GM06990 (cell line): ENCODE data around the gene KIF26B.

Experiments
- DNase-seq: peaks from one replicate; pipeline ENCODE4 v3.0.0-alpha.2; 2011; ENCODE audit not compliant: insufficient read length; ENCODE audit errors: extremely low read depth
- H3K27me3 ChIP-seq: replicated peaks from 2 replicates; pipeline ENCODE4 v1.6.0; 2011; ENCODE audit warnings: low read length; ENCODE audit not compliant: control insufficient read depth, insufficient read depth
- H3K36me3 ChIP-seq: 2 replicates; pipeline ENCODE4 v1.5.1; 2011; ENCODE audit warnings: low read length; ENCODE audit not compliant: control insufficient read depth, insufficient read depth
- H3K4me3 ChIP-seq: replicated peaks from 2 replicates; pipeline ENCODE4 v1.5.1; 2011; ENCODE audit warnings: low read depth, mild to moderate bottlenecking, control low read depth, low read length
- TF ChIP-seq, protein P1 (sequence below): IDR thresholded peaks from 2 replicates; pipeline ENCODE4 v1.5.1; 2011; ENCODE audit warnings: low read length, control low read depth, mild to moderate bottlenecking, inconsistent platforms; ENCODE audit not compliant: insufficient read depth, poor library complexity, severe bottlenecking

KIF26B gene

DNA sequence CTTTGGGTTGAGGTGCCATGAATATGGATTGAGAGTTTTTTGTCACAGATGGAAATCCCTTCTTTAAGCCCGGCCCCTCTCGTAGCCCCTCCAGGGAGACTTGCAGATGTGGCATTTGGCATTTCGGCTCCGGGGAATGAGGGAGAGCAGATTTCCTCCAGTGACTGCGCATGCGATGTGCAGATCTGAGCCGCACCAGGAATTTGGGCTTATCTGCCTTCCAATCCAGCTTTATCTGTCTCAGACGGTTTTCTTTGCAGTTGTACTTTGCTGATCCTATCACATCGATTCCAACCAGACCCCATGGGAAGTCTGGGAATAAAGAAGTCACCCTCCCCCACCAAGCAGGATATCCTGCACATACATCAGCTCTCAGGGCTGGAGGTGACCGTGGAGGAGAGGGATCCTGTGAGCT is 11.7 kb downstream of the KIF26B start:
- DNase-seq, result no peak
- H3K4me3 ChIP-seq, result no peak overlapping the region
- no peaks in the 10 kb centered on the region; the same call in none of the 2 replicates for H3K27me3 ChIP-seq
- TF ChIP-seq, protein P1, sequence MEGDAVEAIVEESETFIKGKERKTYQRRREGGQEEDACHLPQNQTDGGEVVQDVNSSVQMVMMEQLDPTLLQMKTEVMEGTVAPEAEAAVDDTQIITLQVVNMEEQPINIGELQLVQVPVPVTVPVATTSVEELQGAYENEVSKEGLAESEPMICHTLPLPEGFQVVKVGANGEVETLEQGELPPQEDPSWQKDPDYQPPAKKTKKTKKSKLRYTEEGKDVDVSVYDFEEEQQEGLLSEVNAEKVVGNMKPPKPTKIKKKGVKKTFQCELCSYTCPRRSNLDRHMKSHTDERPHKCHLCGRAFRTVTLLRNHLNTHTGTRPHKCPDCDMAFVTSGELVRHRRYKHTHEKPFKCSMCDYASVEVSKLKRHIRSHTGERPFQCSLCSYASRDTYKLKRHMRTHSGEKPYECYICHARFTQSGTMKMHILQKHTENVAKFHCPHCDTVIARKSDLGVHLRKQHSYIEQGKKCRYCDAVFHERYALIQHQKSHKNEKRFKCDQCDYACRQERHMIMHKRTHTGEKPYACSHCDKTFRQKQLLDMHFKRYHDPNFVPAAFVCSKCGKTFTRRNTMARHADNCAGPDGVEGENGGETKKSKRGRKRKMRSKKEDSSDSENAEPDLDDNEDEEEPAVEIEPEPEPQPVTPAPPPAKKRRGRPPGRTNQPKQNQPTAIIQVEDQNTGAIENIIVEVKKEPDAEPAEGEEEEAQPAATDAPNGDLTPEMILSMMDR, result no peak
- H3K36me3 ChIP-seq, result no peaks in the 10 kb centered on the region

GRCh38 chr1:245168086-245168485 is 13.3 kb downstream of the KIF26B start:
- TF ChIP-seq, protein P1, result no peak
- DNase-seq, result no peak
- Histone ChIP-seq H3K36me3 (no peaks in the 10 kb centered on the region), H3K4me3 (no peak overlapping the region), H3K27me3 (no peaks in the 10 kb centered on the region; the same call in none of the 2 replicates)

- H3K27me3 ChIP-seq, result no peaks in the 10 kb centered on the region; the same call in none of the 2 replicates
- no peak for DNase-seq
- TF ChIP-seq, protein P1, result no peak
- H3K4me3 ChIP-seq, result no peak overlapping the region
- no peaks in the 10 kb centered on the region for H3K36me3 ChIP-seq
Observed at GRCh38 chr1:245168906-245169305, 14.1 kb downstream of the KIF26B start.

DNA sequence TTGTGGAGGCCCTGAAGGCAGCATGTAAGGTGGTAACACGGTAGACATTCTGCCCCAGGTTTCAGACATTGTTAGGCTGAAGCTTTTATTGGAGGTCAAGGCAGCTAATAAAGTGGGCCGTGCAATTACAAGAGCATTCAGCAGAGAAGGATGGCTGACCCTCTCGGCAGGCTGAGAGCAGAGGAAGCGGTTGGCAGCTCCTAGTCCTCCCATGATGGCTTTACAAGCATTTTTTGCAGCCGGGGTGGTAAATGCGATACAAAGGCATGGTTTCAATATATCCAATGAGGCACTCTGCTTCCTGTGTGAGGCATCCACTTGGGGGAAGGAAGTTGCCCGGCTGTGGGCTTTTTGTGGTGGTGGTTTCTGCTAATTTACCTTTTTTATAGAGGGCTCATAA is 14.6 kb downstream of the KIF26B start:
- Histone ChIP-seq H3K36me3 (no peaks in the 10 kb centered on the region), H3K27me3 (no peaks in the 10 kb centered on the region; the same call in none of the 2 replicates), H3K4me3 (no peak overlapping the region)
- TF ChIP-seq, protein P1, result no peak
- no peak for DNase-seq

GRCh38 chr1:245172026-245172425 is 17.2 kb downstream of the KIF26B start:
- no peaks in the 10 kb centered on the region for H3K27me3 ChIP-seq
- H3K4me3 ChIP-seq, result no peak overlapping the region
- H3K36me3 ChIP-seq, result no peaks in the 10 kb centered on the region
- no peak for DNase-seq
- TF ChIP-seq, protein P1, result no peak

DNA sequence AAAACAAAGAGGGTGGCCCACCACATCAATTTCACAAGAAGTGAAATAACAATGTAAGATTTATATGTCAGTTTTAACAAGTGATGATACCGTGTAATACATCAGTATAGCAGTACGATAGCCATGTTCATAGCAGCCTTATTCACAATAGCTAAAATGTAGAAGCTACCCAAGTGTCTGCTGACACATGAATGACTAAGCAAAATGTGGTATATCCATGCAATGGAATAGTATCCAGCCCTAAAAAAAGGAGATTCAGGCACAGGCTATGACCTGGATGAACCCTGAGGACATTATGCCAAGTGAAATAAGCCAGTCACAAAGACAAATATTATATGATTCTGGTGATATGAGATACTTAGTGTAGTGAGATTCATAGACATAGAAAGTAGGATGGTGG is 18.0 kb downstream of the KIF26B start:
- Histone ChIP-seq H3K4me3 (no peak overlapping the region), H3K36me3 (no peaks in the 10 kb centered on the region), H3K27me3 (no peaks in the 10 kb centered on the region)
- DNase-seq, result no peak
- TF ChIP-seq, protein P1, result no peak
